HG03064 (cell line): ENCODE results near the gene OARD1.

Experiments used
- ATAC-seq: cut with Tn5 transposase; IDR thresholded peaks from one replicate; pipeline ENCODE4 v1.9.1; 2021; ENCODE audit warnings: low read depth; ENCODE audit not compliant: unreplicated experiment

Gene OARD1

GRCh38 chr6:41075651-41076626, 3.8 kb upstream of the OARD1 start:
- no peak for ATAC-seq

- ATAC-seq, result no peak
Observed at GRCh38 chr6:41074692-41075436, 2.7 kb upstream of the OARD1 start.

GRCh38 chr6:41073968-41074691, 2.0 kb upstream of the OARD1 start:
- no peak for ATAC-seq

GRCh38 chr6:41073203-41073967, 1.2 kb upstream of the OARD1 start:
- ATAC-seq, result peak; percentile 33

GRCh38 chr6:41072836-41073202, 663 bp upstream of the OARD1 start, which contains the start of gene NFYA:
NFYA (plus strand) TSS chr6:41072974; CDS start chr6:41079090, 6,116 bp downstream.
- ATAC-seq, result peak; percentile 53

GRCh38 chr6:41071501-41071922, 644 bp downstream of the OARD1 start:
- ATAC-seq, result no peak

GRCh38 chr6:41066867-41067304, 5.3 kb downstream of the OARD1 start:
- ATAC-seq, result no peak

GRCh38 chr6:41065550-41066026, 6.6 kb downstream of the OARD1 start:
- no peak for ATAC-seq

GRCh38 chr6:41064841-41065240, 7.3 kb downstream of the OARD1 start:
- ATAC-seq, result no peak

- ATAC-seq, result no peak
Observed at GRCh38 chr6:41063884-41064285, 8.3 kb downstream of the OARD1 start.

GRCh38 chr6:41062056-41062455, 10.1 kb downstream of the OARD1 start:
- no peak for ATAC-seq

- ATAC-seq, result no peak
Observed at GRCh38 chr6:41061196-41061726, 10.9 kb downstream of the OARD1 start.

- no peak for ATAC-seq
Observed at GRCh38 chr6:41059556-41059955, 12.6 kb downstream of the OARD1 start.

GRCh38 chr6:41058783-41059181, 13.4 kb downstream of the OARD1 start:
- no peak for ATAC-seq

GRCh38 chr6:41056768-41057490, 15.2 kb downstream of the OARD1 start:
- no peak for ATAC-seq

GRCh38 chr6:41055149-41055548, 17.0 kb downstream of the OARD1 start:
- ATAC-seq, result no peak

- no peak for ATAC-seq
Observed at GRCh38 chr6:41054511-41054910, 17.6 kb downstream of the OARD1 start.

GRCh38 chr6:41053041-41053440, 19.1 kb downstream of the OARD1 start, which contains the start of gene APOBEC2:
APOBEC2 (plus strand) TSS chr6:41053202; CDS start chr6:41053348, 146 bp downstream.
- no peak for ATAC-seq

- ATAC-seq, result no peak
Observed at GRCh38 chr6:41051873-41052272, 20.3 kb downstream of the OARD1 start.
